Neural progenitor cell (in vitro differentiated cells): ENCODE measurements around the gene EPS8L2. TPM values are rescaled to one million over a fixed set of nuclear protein-coding genes. Genes with fewer than 3 reads are reported as not detected.
A peak's percentile ranks its signal among the peaks of the same experiment; 100 is the strongest.

Experiments
- DNase-seq: peaks from one replicate; pipeline ENCODE4 v3.0.0-alpha.2; 2016; ENCODE audit warnings: low spot score
- H2AFZ ChIP-seq: fragments of 200-600 bp; sonication (generic); replicated peaks from 2 replicates; pipeline ENCODE4 v1.6.1; 2016; ENCODE audit warnings: antibody characterized with exemption
- H3F3A ChIP-seq: fragments of 200-600 bp; sonication (generic); 2 replicates; pipeline ENCODE4 v1.6.1; 2016; ENCODE audit warnings: antibody characterized with exemption, low read depth
- H3K27ac ChIP-seq: fragments of 200-600 bp; sonication (generic); 2 replicates; pipeline ENCODE4 v1.5.1; 2016; ENCODE audit warnings: mild to moderate bottlenecking
- H3K27me3 ChIP-seq: fragments of 200-600 bp; sonication (generic); 2 replicates; pipeline ENCODE4 v1.6.1; 2016; ENCODE audit warnings: mild to moderate bottlenecking, moderate library complexity
- H3K36me3 ChIP-seq: fragments of 200-600 bp; sonication (generic); 2 replicates; pipeline ENCODE4 v1.5.1; 2016
- H3K4me1 ChIP-seq: fragments of 200-600 bp; sonication (generic); 2 replicates; pipeline ENCODE4 v1.6.1; 2016; ENCODE audit warnings: mixed run types
- H3K4me2 ChIP-seq: fragments of 200-600 bp; sonication (generic); 2 replicates; pipeline ENCODE4 v1.6.1; 2016
- H3K4me3 ChIP-seq: fragments of 200-600 bp; sonication (generic); 2 replicates; pipeline ENCODE4 v1.5.1; 2016
- H3K79me2 ChIP-seq: fragments of 200-600 bp; sonication (generic); 2 replicates; pipeline ENCODE4 v1.6.1; 2016; ENCODE audit warnings: low read depth
- H3K9ac ChIP-seq: fragments of 200-600 bp; sonication (generic); 2 replicates; pipeline ENCODE4 v1.6.1; 2016
- H3K9me3 ChIP-seq: fragments of 200-600 bp; sonication (generic); 2 replicates; pipeline ENCODE4 v1.5.1; 2016; ENCODE audit warnings: low read depth
- H4K20me1 ChIP-seq: fragments of 200-600 bp; sonication (generic); 2 replicates; pipeline ENCODE4 v1.6.1; 2016; ENCODE audit warnings: low read depth
- H3K27ac Mint-ChIP-seq: 3 replicates; pipeline ENCODE4 v1.8.0; 2021; ENCODE audit warnings: mixed read lengths
- H3K27me3 Mint-ChIP-seq: 2 replicates; pipeline ENCODE4 v1.8.0; 2022; ENCODE audit warnings: low read depth, mild to moderate bottlenecking, inconsistent platforms, moderate library complexity, mixed read lengths; ENCODE audit not compliant: insufficient read depth
- H3K36me3 Mint-ChIP-seq: 3 replicates; pipeline ENCODE4 v1.8.0; 2021; ENCODE audit warnings: mixed read lengths
- H3K4me1 Mint-ChIP-seq: 3 replicates; pipeline ENCODE4 v1.8.0; 2021; ENCODE audit warnings: mixed read lengths
- H3K4me3 Mint-ChIP-seq: 3 replicates; pipeline ENCODE4 v1.8.0; 2021; ENCODE audit warnings: mild to moderate bottlenecking, moderate library complexity, mixed read lengths
- H3K9me3 Mint-ChIP-seq: 3 replicates; pipeline ENCODE4 v1.8.0; 2020; ENCODE audit warnings: mixed read lengths
- CTCF ChIP-seq: fragments of 200-600 bp; sonication (generic); IDR thresholded peaks from 2 replicates; pipeline ENCODE4 v1.5.1; 2017; ENCODE audit warnings: antibody characterized with exemption, mild to moderate bottlenecking
- EZH2 ChIP-seq: fragments of 200-600 bp; sonication (generic); IDR thresholded peaks from 2 replicates; pipeline ENCODE4 v1.6.1; 2017; ENCODE audit warnings: antibody characterized with exemption, mild to moderate bottlenecking, moderate library complexity
- EZH2phosphoT487 ChIP-seq: fragments of 200-600 bp; sonication (generic); IDR thresholded peaks from 2 replicates; pipeline ENCODE4 v1.6.1; 2017; ENCODE audit warnings: antibody characterized with exemption
- total RNA-seq: library from RNA; depleted of rRNA; stranded (reverse); fragments of >200 nt; gene quantifications from 2 replicates; pipeline ENCODE4 v1.2.3, GENCODE V29; 2015; ENCODE audit warnings: low replicate concordance

EPS8L2 gene
- total RNA-seq, 1 donor from 2014 or later = 3.3 TPM

- Mint-ChIP-seq H3K4me1 (no peaks in the 10 kb centered on the region), H3K4me3 (no peak overlapping the region), H3K27ac (no peak overlapping the region), H3K9me3 (no peaks in the 10 kb centered on the region), H3K36me3 (peaks cover 33% of the 10 kb centered on the region), H3K27me3 (peaks cover 4% of the 10 kb centered on the region)
- DNase-seq = no peak
- no peaks in the 10 kb centered on the region for H3K79me2 ChIP-seq
- no peak overlapping the region for H2AFZ ChIP-seq
- no peaks in the 10 kb centered on the region for H3K9me3 ChIP-seq
- no peak overlapping the region for H3K4me3 ChIP-seq
- H3K27ac ChIP-seq = no peak overlapping the region
- no peaks in the 10 kb centered on the region for H3K4me1 ChIP-seq
- TF ChIP-seq EZH2phosphoT487 (no peak), EZH2 (no peak), CTCF (no peak)
- no peaks in the 10 kb centered on the region for H3K36me3 ChIP-seq
- no peak overlapping the region for H3K4me2 ChIP-seq
- H3F3A ChIP-seq = no peaks in the 10 kb centered on the region
- H3K9ac ChIP-seq = no peak overlapping the region
- H4K20me1 ChIP-seq = no peaks in the 10 kb centered on the region
- H3K27me3 ChIP-seq = no peaks in the 10 kb centered on the region
Measured at GRCh38 chr11:678297-678696, 27.7 kb upstream of the EPS8L2 start.

GRCh38 chr11:679271-680207, 26.5 kb upstream of the EPS8L2 start:
- Mint-ChIP-seq H3K36me3 (peaks cover 35% of the 10 kb centered on the region), H3K9me3 (no peaks in the 10 kb centered on the region), H3K4me1 (no peaks in the 10 kb centered on the region), H3K4me3 (no peak overlapping the region), H3K27me3 (peaks cover 4% of the 10 kb centered on the region), H3K27ac (no peak overlapping the region)
- no peak for DNase-seq
- Histone ChIP-seq H3K9me3 (no peaks in the 10 kb centered on the region), H3K4me2 (no peak overlapping the region), H3K27ac (no peak overlapping the region), H3K4me3 (no peak overlapping the region), H3K27me3 (no peaks in the 10 kb centered on the region), H2AFZ (no peak overlapping the region), H3K9ac (no peak overlapping the region), H4K20me1 (no peaks in the 10 kb centered on the region), H3K36me3 (peaks cover 6% of the 10 kb centered on the region), H3K4me1 (no peaks in the 10 kb centered on the region), H3F3A (no peaks in the 10 kb centered on the region), H3K79me2 (no peaks in the 10 kb centered on the region)
- TF ChIP-seq EZH2phosphoT487 (no peak), EZH2 (no peak), CTCF (no peak)

GRCh38 chr11:680476-680875, 25.6 kb upstream of the EPS8L2 start:
- Mint-ChIP-seq H3K4me1 (no peaks in the 10 kb centered on the region), H3K27me3 (peaks cover 4% of the 10 kb centered on the region), H3K36me3 (peaks cover 35% of the 10 kb centered on the region), H3K9me3 (no peaks in the 10 kb centered on the region), H3K4me3 (peak overlapping the region; percentile 53), H3K27ac (no peak overlapping the region)
- Histone ChIP-seq H3K36me3 (peaks cover 6% of the 10 kb centered on the region), H3F3A (no peaks in the 10 kb centered on the region), H3K9ac (no peak overlapping the region), H4K20me1 (no peaks in the 10 kb centered on the region), H3K4me3 (no peak overlapping the region), H3K27me3 (no peaks in the 10 kb centered on the region), H3K9me3 (no peaks in the 10 kb centered on the region), H2AFZ (no peak overlapping the region), H3K79me2 (no peaks in the 10 kb centered on the region), H3K4me2 (no peak overlapping the region), H3K27ac (no peak overlapping the region), H3K4me1 (no peaks in the 10 kb centered on the region)
- TF ChIP-seq CTCF = no peak
- TF ChIP-seq EZH2 = no peak
- no peak for TF ChIP-seq EZH2phosphoT487
- no peak for DNase-seq
